ENCODE data around the gene LDLRAD4. TPM values are rescaled to one million over a fixed set of nuclear protein-coding genes. Genes with fewer than 3 reads are reported as not detected.
A peak's percentile ranks its signal among the peaks of the same experiment; 100 is the strongest.

Gene LDLRAD4
- total and polyA plus RNA-seq, 2 experiments from 2014 or later = 0.73 to 1.9 TPM

- Mint-ChIP-seq H3K27me3 (ENCODE audit: insufficient read depth, low read depth, poor library complexity) (peaks cover 7% of the 10 kb centered on the region), H3K4me1 (peaks cover 6% of the 10 kb centered on the region; the same call in 1 of the 3 replicates), H3K27ac (peak overlapping the region; percentile 28; the same call in 1 of the 2 replicates), H3K4me3 (no peak overlapping the region), H3K9me3 (no peaks in the 10 kb centered on the region), H3K36me3 (ENCODE audit: low read depth) (no peaks in the 10 kb centered on the region)
- no peaks in the 10 kb centered on the region for H4K20me1 ChIP-seq (replicated peaks; ENCODE audit: insufficient read depth)
- no peak overlapping the region for H2AFZ ChIP-seq
- ATAC-seq = peak; percentile 45
- no peaks in the 10 kb centered on the region for H3K27me3 ChIP-seq (ENCODE audit: insufficient read depth)
- H3K79me2 ChIP-seq (replicated peaks; ENCODE audit: insufficient read depth) = no peaks in the 10 kb centered on the region
- no peak overlapping the region for H3K4me2 ChIP-seq
- DNase-seq (ENCODE audit: low spot score) = no peak
- H3K27ac ChIP-seq (ENCODE audit: low read depth) = no peak overlapping the region
- TF ChIP-seq EZH2 (IDR thresholded peaks at IDR 0.05; ENCODE audit: low read depth, unreplicated experiment) (no peak), REST (IDR thresholded peaks at IDR 0.05; ENCODE audit: unreplicated experiment) (no peak), STAT1 (IDR thresholded peaks at IDR 0.05; ENCODE audit: unreplicated experiment) (no peak), ETS1 (IDR thresholded peaks at IDR 0.05) (no peak), CTCF (conservative IDR thresholded peaks at IDR 0.05; ENCODE audit: low read depth in 2 of 2) (no peak), POLR2AphosphoS5 (IDR thresholded peaks at IDR 0.05; ENCODE audit: low read depth) (no peak), CREB1 (CRISPR knock-in tag; IDR thresholded peaks at IDR 0.05; ENCODE audit: low read depth) (no peak), EZH2phosphoT487 (IDR thresholded peaks at IDR 0.05; ENCODE audit: unreplicated experiment) (no peak), NANOG (IDR thresholded peaks at IDR 0.05; ENCODE audit: borderline replicate concordance) (no peak), ZNF462 (CRISPR knock-in tag; IDR thresholded peaks at IDR 0.05) (no peak), ZNF331 (CRISPR knock-in tag; IDR thresholded peaks at IDR 0.05; ENCODE audit: low read depth) (no peak)
- H3K4me3 ChIP-seq = no peak overlapping the region
- H3K9me2 ChIP-seq (ENCODE audit: insufficient read depth) = no peaks in the 10 kb centered on the region
- no peaks in the 10 kb centered on the region for H3K4me1 ChIP-seq (ENCODE audit: insufficient read depth)
- no peaks in the 10 kb centered on the region for H3K36me3 ChIP-seq (ENCODE audit: insufficient read depth)
- no peaks in the 10 kb centered on the region for H3F3A ChIP-seq (replicated peaks; ENCODE audit: low read depth)
Observed at GRCh38 chr18:13375302-13376255, 157.0 kb downstream of the LDLRAD4 start.

Data from GM23338 (cell line).